NCI-H128 (cell line): Measurements from ENCODE around the gene TTC23.
"Not testable (repeated sequence)": the region's sequence is repeated elsewhere in the genome, so short reads cannot be mapped to it uniquely, and the experiment has no call there.

Experiments
- DNase-seq: peaks from one replicate; lab custom pipeline; 2025; ENCODE audit not compliant: unreplicated experiment; lab: John Stamatoyannopoulos, UW

The TTC23 gene

DNA sequence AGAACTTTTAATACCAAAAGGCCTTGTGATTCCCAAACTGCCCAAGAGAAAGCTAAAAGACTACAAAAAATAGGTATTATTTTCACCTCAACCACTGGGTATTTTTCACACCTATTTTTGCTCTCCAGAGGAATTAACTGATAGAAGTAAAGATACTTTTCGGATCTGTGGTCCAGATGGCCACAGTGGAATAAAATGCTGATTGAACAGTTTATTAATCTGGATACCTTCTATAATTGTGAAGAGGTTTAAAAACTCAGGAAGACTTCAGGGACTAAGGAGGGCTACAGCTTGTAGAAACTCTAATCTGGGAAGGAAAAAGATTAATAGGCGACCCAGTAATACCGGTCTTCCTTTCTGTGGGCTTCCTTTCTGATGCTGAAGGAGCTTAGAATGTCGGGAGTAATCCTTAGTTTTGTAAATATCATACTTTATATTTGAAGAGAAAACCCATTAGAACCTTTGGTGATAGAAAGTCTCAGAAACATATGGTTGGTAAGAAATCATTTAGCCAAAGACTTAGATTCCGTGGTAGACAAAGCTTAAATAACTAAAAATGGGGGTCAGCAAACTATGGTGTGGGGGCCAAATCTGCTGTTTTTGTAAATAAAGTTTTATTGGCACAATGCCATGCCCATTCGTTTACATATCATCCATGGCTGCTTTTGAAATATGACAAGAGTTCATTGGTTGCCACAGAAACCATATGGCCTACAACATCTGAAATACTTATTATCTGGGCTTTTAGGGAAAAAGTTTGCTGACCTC, 47.8 kb downstream of the TTC23 start:
- DNase-seq, result no peak

DNA sequence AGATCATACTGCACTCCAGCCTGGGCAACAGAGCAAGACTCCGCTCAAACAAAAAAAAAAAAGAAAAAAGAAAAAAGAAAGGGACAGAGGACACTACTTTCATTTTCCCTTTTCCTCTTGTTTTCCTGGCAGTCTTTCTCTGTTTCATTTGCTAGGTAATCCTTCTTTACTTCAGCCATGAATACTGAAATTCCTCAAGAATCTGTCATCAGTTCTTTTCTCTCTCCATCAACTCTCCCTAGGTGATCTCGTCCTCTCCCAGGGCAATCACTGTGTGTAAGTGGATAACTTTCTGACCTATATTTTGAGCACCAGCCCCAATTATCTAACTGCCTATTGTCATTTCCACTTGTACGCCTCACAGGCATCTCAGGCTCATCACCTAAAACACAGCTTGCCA, 51.5 kb downstream of the TTC23 start:
- no peak for DNase-seq

DNA sequence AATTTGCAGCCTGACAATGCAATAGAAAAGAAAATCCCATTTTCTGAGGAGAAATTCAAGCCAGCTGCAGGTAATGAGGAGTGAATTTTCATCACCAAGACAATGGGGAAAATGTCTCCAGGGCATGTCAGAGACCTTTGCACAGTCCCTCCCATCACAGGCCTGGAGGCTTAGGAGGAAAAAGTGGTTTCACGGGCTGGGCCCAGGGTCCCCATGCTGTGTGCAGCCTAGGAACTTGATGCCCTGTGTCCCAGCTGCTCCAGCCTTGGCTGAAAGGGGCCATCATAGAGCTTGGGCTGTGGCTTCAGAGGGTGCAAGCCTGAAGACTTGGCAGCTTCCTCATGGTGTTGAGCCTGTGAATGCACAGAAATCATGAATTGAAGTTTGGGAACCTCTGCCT, 57.2 kb downstream of the TTC23 start:
- DNase-seq, result not testable (repeated sequence)

DNA sequence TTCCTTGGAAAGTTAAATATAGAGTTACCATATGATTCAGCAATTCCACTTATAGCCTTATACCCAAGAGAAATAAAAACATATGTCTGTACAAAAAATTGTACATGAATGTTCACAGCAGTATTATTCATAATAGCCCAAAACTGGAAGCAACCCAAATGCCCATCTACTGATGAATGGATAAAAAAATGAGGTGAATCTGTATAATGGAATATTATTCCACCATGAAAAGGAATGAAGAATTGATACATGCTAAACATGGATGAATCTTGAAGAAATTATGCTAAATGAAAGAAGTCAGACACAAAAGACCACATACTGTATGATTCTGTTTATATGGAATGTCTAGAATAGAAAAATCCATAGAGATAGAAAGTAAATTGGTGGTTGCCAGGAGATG, 61.4 kb downstream of the TTC23 start:
- DNase-seq, result no peak

DNA sequence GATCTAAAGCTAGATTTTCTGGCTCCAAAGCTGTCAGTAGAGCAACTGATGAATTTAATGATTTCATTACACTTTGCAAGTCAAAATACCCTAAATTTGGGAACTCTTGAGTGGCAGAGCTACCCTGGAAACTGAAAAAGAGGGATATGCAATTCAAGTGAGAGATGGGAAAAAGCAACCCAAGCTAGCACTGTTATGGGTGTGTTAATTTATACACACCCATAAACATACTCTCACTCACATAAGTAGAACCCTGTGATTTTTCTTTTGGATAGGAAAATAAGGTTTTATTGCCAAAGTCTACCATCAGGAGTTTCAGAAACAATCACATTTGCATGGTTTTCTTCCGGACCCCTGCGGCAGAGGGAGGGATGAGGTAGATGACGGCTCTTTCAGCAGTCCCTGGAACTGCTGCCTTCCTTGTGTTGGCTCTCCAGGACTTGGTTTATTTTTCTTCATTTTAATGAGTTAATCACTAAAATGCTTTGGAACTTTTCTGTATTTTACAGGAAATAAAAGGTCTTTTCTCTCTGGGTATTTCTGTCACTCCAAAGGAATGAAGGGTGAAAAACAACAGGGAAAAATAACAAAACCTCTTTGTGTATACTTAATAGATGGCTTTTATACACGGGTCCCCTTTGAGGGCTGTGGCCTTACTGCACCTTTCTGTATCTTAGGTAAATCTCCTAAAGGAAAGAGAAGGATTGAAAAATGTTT, 63.8 kb downstream of the TTC23 start:
- no peak for DNase-seq

DNA sequence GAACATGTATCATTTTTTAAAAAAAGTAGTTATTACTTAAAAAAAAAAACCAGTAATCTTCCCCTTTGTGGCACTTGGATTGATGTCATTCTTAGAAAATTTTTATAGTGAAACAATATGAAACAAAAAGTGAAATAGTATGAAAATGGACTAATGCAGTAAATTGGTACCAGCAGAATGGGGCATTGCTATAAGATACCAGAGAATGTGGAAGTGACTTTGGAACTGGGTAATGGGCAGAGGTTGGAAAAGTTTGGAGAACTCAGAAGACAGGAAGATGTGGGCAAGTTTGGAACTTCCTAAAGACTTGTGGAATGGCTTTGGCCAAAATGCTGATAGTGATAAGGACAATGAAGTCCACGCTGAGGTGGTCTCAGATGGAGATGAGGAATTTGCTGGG, 66.6 kb downstream of the TTC23 start:
- DNase-seq, result no peak

DNA sequence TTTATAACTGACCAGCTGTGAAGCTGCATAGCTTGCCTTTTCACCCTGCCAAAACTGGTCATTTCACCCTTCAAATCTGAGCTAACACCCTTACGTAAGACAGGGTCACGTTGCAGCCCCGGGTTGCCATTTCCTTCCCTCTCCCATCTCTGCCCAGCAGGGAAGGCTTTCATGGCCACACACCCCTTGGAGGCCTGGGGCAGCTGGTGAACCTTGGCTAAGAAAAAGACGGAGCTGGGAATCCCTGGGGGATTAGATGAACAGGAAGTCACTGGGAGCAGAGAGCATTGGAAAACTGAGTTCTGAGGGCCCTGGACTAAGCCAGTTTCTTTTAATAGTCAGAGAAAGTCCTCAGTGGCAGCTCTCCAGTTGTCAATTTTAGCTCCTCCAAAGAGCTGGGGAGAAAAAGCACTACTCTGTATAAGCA, 67.8 kb downstream of the TTC23 start:
- DNase-seq, result no peak

DNA sequence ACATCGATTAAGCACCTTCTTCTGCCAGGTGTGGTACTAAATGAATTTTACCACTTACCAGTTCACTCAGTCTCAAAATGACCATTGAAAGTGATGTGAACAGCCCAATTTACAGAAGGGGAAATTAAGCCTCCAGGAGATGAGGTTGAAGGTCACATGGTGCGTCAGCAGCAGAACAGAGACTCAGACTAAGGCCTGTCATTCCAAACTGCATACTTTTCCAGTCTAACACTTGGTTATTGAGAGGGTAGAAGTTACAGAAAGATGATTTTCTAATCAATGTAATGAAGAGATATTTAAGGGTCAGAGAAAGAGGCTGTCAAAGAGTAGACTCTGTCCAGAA, 68.4 kb downstream of the TTC23 start:
- DNase-seq, result no peak

DNA sequence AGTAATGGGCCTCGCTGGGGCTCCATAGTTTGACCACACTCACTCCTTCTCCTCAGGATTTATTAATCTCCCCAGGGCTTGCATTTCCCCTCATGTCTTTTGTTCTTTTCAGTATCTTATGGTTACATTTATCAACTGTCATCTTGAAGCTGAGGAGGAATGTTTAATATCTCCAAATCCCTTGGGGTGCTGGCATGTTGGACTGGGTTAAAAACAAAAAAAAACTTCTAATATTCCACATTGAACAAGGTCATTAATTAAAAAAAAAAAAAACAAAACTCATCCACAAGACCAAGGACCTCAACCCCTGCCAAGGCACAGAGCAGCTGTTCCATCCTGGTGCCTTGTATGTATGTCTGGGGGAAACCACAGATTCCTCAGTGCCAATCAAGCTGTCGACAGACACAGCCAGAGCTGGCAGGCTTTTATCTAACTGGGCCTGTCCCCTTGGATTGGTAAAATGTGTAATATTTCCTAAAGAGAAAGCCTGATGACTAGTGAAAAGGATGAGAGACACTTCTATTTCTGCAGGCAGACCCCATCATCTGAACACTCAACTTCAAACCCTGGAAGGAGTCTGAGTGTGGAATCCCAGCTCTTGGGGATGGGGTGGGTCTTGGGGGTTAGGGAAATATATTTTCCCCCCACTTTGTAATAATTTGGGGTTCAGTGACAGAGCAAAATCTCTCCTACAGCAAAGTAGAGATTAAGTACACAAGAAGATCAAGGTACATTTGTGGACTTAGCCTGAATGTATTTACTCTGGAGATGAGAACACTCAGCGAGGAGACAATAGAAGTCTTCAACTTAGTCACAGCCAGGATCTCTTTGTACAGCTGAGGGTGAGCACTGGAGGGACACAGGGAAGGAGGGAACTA, 69.1 kb downstream of the TTC23 start:
- DNase-seq, result no peak

DNA sequence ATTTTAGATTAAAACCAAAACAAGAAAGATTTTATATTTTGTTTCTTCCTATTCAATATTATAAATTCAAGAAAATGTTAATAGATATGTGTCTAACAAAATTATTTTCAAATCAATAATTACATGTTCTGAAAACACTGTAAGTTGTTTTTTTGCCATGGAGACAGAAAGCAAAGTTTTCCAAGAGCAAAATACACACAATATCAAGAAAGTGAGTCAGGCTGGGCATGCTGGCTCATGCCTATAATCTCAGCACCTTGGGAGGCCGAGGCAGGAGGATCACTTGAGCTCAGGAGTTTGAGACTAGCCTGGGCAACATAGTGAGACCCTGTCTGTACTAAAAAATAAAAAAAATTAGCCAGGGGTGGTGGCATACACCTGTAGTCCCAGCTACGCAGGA, 71.7 kb downstream of the TTC23 start:
- no peak for DNase-seq

DNA sequence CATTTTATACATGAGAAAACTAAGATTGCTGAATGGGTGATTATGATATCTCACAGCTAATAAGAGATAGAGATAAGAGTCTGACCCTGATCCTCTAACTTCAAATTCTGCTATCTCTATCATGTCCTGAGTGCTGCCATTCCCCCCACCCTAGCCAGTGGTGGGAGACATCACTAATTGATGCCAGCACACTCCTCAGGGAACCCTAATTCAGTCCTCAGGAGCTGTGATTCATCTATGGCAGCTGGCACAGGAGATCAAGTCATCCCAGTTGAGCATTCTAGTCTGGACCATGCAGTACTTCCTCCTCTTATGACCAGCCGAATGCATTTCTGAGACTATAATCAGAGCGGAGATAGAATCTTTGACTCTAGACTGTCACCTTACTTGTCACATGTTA, 72.6 kb downstream of the TTC23 start:
- DNase-seq, result no peak

DNA sequence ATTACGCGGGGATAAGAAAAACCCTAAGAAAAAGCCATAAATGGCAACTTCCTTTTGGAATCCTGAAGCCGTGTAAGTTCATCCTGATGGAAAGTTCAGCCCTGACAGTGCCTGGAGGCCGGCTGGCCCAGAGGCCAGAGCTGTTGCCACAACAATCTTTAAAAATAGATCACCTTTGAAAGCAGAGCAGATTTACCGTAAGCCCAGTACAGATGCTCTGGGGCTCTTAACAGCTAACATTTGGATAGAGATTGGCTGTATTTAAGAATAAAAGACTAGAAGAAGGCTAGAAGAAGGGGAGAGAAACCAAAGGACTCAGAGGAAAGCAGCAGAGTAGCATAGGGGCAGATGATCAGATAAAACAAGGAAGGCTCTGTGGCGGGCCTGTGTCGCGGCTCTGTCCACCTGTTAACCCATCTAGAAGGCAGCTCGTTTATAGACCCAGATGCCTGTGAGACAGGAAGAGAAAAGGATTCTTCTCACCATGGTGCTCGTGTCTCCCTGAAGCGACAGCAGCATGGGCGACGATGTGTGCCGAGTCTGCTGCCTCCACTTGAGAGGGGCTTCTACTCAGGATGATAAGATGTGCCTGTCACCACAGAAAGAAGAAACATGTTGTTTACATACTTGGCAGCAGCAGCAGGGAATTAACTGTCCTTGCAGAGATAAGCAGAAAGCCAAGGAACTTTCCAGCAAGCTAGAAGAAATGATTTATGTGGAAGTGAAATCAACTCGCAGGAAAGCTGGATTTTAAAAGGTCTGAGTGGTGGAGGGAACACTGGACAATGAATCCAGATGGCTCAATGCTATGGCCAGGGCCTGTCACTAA, 74.6 kb downstream of the TTC23 start:
- no peak for DNase-seq

DNA sequence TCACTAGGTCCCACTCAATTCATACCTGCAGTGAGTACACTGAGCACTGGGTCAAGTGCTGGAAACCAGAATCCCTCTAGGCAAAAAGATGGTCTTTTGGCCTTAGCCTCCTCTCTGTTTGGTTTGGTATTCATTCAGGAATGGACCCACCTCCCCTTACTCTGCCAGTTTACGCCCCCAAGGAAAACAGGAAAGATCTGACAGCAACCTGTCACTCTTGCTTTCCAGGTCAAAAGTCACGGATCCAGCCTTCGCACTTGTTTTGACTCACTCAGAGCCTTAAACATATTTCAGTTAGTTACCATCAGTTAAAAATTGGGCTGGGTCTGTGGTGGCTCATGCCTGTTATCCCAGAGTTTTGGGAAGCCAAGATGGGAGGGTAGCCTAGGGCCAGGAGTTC, 76.4 kb downstream of the TTC23 start:
- no peak for DNase-seq

DNA sequence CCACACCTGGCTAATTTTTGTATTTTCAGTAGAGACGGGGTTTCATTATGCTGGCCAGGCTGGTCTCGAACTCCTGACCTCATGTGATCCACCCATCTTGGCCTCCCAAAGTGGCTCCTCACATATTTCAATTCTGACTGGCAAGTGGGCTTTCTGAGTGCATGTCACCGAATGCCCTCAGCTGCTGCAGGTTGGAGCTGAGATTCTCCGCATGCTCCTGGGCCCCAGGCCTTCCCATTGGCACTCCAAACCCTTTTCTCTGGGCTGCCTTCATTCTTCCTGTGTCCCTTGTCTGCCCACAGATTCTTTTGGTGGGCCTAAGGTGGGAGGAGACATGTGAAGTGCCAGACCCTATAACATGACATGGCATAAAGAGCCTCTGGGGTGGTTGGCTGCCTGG, 77.2 kb downstream of the TTC23 start:
- no peak for DNase-seq

DNA sequence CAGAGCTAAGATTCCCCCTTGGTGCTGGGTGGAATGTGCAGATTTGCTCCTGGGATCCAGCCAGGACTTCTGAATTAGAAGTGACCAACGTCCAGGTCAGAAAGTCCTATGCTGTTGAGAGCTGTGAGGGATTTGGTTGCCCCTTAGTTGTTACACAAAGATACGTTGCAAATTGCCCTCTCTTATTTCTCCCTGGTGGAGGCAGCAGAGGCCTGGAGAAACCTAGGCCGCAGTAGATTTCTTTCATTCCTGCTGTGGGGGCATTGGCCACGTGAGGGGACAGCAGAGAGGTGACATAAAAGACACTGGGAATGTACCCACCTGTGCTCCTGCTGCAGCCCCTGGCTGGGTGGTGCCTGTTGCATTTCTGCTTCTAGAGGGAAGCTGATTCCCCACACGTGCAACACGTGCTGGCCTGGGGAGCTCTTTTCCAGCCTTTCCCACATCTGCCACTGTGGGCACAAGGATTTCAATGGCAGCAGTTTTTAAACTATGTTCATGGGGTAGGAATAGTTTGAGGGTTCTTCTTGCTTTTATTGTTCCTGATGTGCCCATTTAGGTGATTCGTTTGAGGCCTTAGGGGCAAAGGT, 78.8 kb downstream of the TTC23 start:
- no peak for DNase-seq

DNA sequence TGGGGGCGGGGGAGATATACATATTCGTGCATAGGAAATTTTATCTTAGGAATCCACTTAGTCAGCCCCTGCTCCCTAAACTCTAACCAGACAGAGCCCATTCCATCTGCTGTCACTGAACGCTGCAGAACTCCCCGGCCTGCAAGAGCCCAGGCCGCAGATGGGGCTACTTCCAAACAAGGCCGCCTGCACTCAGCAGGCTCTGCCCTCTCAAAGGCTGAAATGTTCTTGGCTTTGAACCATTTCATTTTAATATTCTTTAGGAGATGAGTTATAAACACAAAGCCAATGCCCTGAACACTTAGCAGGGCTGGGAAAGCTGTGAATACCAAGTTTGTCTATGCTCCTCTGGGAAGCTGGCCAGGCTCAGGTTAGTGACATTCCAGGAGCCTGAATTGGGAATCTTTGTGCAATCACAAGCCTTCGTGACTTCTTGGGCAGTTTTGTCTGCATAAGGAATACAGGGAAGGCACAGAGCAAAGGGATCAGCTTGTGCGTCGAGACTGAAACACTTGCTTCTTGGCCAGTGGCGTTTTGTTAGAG, 79.5 kb downstream of the TTC23 start:
- DNase-seq, result no peak

DNA sequence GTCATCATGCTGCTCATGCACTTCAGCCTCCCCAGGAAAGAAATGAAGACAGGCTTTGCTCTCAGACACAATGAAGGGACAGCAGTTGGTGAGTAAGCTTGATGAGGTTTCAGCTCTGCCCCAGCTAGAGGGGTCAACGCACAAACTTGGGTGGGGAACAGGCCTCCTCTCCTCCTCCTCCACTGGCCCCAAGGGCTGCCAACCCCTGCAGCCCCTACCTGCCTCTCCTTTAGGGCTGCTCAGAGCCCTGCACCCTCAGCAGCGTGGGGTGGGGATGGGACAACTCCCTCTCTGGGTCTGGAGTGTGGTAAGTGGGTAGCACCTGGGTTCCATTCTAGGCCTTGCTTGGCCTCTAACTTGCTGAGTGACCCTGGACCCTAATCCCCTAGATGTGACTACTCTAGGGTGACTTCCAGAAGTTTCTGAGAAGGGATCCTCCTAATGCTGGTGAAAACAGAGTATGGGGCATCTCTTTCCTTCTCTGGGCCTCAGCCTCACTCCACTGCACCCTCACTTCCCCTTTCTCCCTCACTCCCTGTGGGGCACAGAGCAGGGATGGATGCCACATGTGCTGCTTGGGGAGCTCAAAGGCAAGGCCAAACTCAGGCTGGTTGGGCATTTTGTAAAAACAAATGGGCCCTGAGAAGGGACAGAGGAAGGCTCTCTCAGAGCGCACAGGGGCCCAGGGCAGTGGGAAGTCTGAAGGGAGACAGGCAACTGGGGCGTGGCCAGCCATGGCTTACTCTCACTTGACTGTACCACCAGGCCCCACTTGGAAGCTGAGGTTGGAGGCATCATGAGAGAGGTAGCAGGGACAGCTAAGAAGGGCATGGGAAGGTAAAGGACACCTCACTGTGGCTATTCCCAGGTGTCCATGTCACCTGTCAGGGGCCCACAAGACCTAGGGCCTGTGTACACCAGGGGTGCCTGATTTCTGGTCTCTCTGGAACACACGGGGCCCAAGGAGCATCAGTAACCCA, 80.5 kb downstream of the TTC23 start:
- no peak for DNase-seq

DNA sequence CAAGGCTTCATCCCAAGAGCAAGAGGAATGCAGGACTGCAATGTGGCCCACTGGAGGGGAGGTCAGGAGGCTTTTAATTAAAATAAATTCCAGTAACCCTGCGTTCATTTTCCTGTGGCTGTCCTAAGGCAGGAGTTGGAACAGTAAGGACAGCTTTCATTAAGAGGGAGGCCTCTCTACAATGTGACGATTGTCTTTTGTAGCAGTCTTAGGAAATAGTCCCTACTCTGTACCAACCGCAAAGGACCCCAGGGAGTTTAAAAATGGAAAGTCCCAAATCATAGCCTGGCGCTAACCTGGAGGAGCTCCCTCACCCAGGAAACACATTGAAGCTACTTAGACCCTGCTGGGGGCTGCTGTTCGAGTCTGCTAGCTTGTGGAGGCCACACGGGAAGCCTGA, 81.7 kb downstream of the TTC23 start:
- no peak for DNase-seq

DNA sequence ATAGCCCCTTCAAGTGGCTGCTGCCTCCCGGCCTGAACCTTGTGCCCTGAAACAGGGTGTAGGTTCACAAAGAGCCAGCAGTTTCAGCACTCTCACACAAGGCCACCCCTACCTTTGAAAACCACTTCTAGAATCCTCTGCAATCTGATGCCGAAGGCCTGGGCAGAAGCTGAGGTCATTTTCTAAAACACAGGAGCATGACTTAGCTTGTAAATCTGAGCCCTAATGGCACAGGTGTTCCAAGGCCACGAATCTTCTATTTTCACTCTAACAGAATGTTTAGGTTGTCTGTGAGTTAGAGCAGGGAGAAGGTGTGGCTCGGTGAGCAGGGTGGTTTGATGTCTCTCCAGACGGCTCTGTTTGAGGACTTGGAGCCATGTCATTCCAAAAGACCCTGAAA, 82.2 kb downstream of the TTC23 start:
- DNase-seq, result no peak
